PFSK-1 (cell line): ENCODE measurements around the gene ITPRIP.

Experiments
- POLR2AphosphoS5 ChIP-seq: IDR thresholded peaks from 2 replicates; pipeline ENCODE4 v1.6.1; 2012; ENCODE audit warnings: low read depth, mild to moderate bottlenecking, control low read depth, low read length, moderate library complexity
- REST ChIP-seq, 2 experiments: IDR thresholded peaks; 2 replicates each; pipeline versions ENCODE4 v1.6.1 to v1.8.0; 2011 to 2012; ENCODE audit warnings: low read depth in 2 of 2, low read length in 2 of 2, control low read depth in 1 of 2, inconsistent platforms in 1 of 2, mild to moderate bottlenecking in 1 of 2, moderate library complexity in 1 of 2; ENCODE audit not compliant: insufficient read depth in 1 of 2

- TF ChIP-seq REST (IDR thresholded peaks at IDR 0.05; ENCODE audit: insufficient read depth in 1 of 2, low read depth in 2 of 2, low read length in 2 of 2) (no peak), POLR2AphosphoS5 (no peak)
Measured at GRCh38 chr10:104304927-104305326, 33.3 kb downstream of the ITPRIP start.
